ENCODE data around the gene ATP2B3.

ATP2B3 gene

GRCh38 chrX:153490217-153490930 lies 27.1 kb upstream of the ATP2B3 start:
- no peak for DNase-seq

GRCh38 chrX:153491351-153491914 lies 26.0 kb upstream of the ATP2B3 start:
- DNase-seq = no peak

- no peak for DNase-seq
Measured at GRCh38 chrX:153491918-153492317, 25.5 kb upstream of the ATP2B3 start.

GRCh38 chrX:153492543-153492942 lies 24.9 kb upstream of the ATP2B3 start:
- DNase-seq = no peak

GRCh38 chrX:153493085-153493484 lies 24.4 kb upstream of the ATP2B3 start:
- DNase-seq = no peak

- DNase-seq = peak; percentile 17
Measured at GRCh38 chrX:153494061-153494460, 23.4 kb upstream of the ATP2B3 start.

- no peak for DNase-seq
Measured at GRCh38 chrX:153494541-153495361, 22.7 kb upstream of the ATP2B3 start, which contains the start of gene BGN. Gene BGN, plus strand, starts transcription at chrX:153494980. Its CDS starts 9,652 bp downstream, at chrX:153504632.

GRCh38 chrX:153495362-153495751 lies 22.1 kb upstream of the ATP2B3 start:
- no peak for DNase-seq

- no peak for DNase-seq
Measured at GRCh38 chrX:153495903-153496589, 21.4 kb upstream of the ATP2B3 start.

GRCh38 chrX:153496590-153496959 lies 20.9 kb upstream of the ATP2B3 start:
- no peak for DNase-seq

- DNase-seq = no peak
Measured at GRCh38 chrX:153498453-153498852, 19.0 kb upstream of the ATP2B3 start.

GRCh38 chrX:153499341-153499740 lies 18.1 kb upstream of the ATP2B3 start:
- DNase-seq = no peak

GRCh38 chrX:153499876-153500275 lies 17.6 kb upstream of the ATP2B3 start:
- DNase-seq = no peak

- no peak for DNase-seq
Measured at GRCh38 chrX:153500676-153501280, 16.7 kb upstream of the ATP2B3 start.

- DNase-seq = no peak
Measured at GRCh38 chrX:153501530-153501929, 15.9 kb upstream of the ATP2B3 start.

GRCh38 chrX:153502131-153502530 lies 15.3 kb upstream of the ATP2B3 start:
- no peak for DNase-seq

GRCh38 chrX:153502796-153503195 lies 14.6 kb upstream of the ATP2B3 start:
- no peak for DNase-seq

- no peak for DNase-seq
Measured at GRCh38 chrX:153504445-153505016, 12.9 kb upstream of the ATP2B3 start.

GRCh38 chrX:153505361-153505760 lies 12.1 kb upstream of the ATP2B3 start:
- no peak for DNase-seq

GRCh38 chrX:153507484-153508178 lies 9.8 kb upstream of the ATP2B3 start:
- peak; percentile 53 for DNase-seq

GRCh38 chrX:153509592-153509991 lies 7.8 kb upstream of the ATP2B3 start:
- DNase-seq = no peak

GRCh38 chrX:153510383-153510782 lies 7.1 kb upstream of the ATP2B3 start:
- DNase-seq = no peak
